HG02938 (cell line): ENCODE measurements around the gene COMMD6.
"Not testable (repeated sequence)": the region's sequence is repeated elsewhere in the genome, so short reads cannot be mapped to it uniquely, and the experiment has no call there.

Source experiments
- ATAC-seq: cut with Tn5 transposase; IDR thresholded peaks from one replicate; pipeline ENCODE4 v1.9.1; 2021; ENCODE audit warnings: mild to moderate bottlenecking, moderate library complexity; ENCODE audit not compliant: unreplicated experiment

Gene COMMD6

DNA sequence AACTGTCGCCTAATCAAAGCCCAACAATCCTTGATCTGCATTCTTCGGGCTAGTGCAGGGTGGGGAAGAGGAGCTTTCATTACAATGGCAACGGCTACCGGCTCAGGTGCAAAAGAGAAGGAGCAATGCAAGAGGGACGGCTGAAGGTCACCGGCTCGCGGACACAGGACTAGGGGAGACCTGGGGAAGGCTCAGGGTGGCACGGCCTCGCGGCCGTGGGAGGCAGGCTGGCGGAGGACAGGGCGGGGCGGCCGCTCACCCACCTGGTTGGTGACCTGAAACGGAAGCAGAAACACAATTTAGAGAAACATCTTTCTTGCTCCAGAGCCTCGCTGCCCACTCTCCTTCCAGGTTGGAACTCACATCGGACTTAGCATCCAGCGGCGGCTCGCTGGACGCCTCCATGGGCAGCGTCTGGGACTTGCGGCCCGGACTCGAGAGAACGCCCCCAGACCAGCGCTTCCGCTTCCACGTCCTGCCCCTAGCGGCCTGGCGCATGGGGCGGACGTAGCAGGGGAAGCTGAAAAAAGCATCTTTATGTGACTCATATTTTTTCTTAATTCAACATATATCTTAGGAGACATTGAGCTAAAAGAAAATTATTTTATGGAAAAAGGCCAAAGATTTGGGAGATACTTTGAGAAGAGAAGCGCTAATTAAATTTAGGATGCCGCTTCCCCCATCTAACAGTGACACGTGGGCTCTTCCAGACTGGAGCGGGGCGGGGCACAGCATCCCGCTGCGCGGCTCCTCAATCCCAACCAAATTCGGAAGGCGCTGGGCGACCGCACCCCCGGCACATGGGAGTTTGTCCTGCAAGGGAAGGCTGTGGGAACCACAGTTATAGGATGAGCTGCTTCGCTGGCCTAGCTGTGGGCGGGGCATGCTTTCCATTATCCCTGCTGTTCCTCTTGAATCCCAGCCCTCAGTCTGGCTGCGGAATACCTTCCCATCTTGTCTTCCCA lies at the start of gene COMMD6:
COMMD6 (minus strand) TSS at position 441 of the 965 bp plus-strand sequence; CDS start at position 405, 36 bp downstream.
- ATAC-seq, result peak; percentile 98

DNA sequence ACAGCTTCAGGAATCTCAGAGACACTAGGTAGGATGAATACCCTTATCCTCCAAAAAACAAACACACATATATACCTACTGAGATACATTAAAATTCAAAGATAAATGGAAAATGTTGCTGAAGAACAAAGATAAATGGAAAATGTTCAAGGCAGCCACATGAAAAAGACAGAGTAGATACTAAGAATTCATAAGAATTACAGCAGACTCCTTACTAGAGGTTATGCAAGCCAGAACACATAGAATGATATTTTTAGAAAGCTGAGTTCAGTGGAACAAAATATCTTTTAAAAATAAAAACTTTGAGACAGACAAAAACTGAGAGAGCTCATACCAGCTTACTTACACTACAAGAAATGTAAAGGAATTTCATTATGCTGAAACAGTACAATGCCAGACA lies 47.5 kb upstream of the COMMD6 start:
- ATAC-seq, result no peak

DNA sequence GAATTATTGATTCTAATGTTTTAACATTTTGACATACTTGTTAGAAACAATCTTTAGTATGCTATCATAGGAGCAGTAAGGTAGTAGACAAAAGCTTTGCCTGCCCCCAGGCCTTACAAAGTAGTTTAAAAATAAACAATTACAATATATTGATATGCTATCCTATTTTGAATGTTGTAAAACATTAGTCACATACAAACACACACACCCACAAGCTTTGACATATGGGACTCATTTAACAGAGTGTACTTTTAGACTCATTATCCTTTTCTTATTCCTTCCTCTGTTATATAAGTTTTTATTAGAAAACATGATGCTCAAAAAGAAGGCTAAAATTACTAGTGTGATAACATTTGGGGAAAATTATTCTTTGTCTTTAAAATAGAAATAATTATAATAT lies 45.5 kb upstream of the COMMD6 start:
- ATAC-seq, result no peak

DNA sequence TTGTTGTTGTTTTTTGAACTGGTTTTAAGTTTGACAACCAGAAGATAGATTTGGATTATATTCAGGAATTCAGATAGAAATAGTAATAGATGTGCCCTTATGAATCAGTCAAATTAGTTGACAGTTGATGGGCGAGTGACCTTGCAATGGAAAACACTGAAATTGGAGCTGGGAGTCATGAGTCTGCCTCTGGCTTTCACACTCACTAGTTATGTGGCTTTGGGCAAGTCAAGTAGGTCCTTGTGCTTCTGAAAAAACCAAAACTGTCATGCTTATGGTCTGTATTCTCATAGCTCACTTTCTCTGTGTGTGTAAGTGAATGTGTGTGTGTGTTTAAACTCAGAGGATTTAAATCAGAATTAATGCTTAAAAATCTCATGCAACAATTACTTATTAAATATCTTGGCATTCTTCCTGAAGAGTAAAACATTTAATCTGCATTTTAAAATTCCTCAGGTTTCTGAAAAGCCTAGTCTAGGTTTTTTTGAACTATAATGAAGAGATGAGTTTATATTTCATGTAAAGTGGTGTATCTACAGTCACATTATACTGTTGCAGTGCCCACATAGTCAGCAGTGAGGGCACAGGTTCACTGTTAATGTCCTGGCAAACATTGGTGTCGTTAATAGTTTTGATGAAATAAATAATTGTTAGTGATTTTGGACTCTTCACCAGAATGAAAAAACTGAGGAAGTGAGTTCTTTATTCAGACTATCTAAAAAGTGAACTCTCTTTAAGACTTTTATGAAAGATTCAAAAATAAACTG lies 44.4 kb upstream of the COMMD6 start:
- ATAC-seq, result no peak

DNA sequence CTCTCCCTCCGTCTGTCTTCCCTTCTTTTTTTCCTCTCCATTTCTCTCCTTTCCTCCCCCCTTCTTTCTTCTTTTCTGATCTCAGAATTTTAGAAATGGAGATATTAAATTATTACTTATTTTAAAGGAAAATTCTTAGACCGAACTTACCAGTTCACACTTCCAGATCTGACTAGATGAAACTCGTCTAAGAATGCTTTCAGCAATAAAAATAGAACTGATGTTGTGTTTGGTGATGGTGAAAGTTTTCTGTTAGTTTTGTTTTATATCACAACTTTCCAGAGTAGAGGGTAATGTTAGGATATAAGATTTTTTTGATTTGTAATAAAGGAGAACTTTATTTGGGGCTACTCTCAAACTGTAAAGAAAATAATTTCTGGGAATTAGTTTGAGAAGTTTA lies 41.9 kb upstream of the COMMD6 start:
- ATAC-seq, result peak; percentile 64

DNA sequence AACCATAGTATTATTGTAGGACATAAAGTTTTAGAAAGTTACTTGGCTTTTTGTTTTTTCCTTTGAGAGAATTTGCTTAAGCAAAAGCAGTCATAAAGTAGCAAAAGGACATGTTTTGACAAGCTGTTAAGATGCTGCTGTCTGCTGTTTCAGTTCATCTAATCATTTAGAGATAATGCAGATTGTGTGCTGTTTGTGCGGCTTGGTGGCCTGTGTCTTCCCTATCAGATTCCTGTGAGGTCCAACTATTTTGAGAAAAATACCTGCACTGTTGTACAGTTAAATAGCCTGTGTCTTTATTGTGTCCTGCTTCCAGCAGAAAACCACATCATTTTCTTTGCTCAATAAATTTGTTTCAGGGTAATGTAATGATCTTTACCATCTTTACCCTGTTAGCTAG lies 31.9 kb upstream of the COMMD6 start:
- no peak for ATAC-seq

DNA sequence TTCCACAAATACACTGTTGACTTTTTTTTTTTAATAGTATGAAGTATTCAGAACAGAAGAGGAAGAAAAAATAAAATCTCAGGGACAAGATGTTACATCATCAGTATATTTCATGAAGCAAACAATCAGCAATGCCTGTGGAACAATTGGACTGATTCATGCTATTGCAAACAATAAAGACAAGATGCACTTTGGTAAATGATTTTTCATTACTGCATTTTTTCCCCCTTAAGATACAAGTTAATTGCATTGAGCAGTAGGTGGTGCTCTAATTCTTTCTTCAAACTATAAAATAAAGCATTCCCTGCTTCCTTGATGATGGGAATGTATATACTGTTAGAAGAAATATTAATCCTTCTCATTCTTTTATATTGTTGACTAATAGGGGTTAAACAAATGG lies 29.0 kb upstream of the COMMD6 start:
- ATAC-seq, result no peak

DNA sequence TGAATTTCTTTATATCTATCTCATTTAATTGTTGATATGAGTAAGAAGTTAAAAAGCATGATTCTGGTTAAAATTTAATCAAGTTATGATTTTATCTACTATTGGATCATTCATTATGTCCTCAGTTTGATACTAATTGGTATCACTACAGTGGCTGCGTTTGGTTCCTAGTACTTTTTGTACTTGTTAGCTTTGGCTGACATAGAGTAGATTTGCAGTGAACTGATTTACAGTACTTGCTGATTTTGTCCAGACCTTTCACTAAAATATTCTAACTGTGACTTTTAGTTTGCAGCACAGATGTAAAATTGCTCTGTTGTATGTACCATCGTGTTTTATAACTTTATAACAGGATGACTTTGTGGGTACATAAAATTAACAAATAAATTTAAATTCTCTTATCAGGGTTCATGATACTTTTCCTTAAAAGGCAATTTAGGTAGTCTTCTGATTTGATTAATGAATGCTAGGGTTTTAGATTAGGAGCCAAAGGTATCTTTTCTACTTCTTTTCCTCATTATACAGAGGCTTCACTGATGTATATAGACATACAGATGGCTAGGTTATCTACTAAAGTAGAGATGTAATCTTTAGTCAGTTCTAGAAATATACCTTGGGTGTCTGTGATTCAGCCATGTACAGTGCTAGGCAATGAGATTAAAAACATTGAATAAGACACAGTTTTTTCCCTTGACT lies 20.7 kb upstream of the COMMD6 start:
- no peak for ATAC-seq

DNA sequence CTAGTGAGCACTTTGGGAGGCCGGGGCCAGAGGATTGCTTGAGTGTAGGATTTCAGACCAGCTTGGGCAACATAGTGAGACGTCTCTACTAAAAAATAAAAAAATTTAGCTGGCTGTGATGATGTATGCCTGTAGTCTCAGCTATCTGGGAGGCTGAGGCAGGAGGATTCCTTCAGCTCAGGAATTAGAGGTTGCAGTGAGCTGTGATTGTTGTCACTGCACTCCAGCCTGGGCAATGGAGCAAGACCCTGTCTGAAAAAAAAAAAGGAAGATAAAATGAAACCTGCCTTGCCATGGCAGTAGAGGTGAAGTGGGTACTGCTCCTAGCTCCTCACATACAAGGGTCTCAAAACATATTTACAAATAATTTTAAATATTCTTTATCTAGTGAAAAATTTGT lies 19.3 kb upstream of the COMMD6 start:
- ATAC-seq, result no peak

DNA sequence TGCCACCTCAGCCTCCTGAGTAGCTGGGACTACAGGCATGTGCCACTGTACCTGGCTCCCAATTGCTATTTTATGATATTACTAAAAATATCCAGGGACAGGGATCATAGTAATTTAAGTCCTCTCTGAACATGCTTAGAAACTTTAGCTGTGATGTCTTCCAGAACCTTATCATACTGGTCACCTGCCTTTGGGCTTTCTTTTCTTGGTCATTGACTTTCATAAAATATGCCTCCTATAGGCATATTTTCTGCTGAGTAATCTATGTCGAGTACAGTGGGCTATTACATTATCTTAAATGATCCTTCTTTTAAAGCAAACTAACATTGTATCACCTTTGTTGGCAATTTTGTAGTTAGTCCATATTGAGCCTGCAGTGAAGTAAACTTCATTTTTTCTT lies 18.2 kb upstream of the COMMD6 start:
- ATAC-seq, result no peak

DNA sequence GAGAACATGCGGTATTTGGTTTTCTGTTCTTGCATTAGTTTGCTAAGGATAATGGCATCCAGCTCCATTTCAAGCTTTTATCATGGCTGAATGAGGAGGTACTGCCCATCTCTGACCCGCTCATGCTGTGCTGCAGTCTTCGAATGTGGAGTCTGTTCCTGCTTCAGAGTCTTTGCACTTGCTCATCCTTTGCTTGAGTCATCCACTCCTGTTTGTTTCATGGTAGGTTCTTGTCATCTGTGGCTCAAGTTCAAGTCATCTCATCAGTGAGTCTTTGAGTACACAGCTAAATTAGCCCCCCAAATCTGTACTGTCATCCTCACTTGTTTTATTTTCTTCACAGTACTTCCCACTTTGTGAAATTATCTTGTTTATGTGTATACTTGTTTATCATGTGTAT lies 17.3 kb upstream of the COMMD6 start:
- no peak for ATAC-seq

DNA sequence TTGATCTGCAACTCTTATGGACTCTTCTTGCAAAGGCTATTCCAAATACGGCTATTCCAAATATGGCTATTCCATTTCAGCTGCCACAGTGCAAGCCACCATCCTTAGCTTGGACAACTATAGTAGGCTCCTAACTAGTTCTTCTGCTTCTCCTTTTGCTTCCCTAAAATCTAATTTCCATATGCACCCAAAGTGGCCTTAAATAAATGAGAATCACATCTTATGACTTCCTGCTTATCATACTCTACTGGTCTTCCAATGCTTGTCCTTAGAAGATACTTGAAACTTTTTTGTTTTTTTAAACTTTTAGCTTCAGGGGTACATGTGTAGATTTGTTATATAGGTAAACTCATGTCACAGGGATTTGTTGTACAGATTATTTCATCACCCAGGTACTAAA lies 16.8 kb upstream of the COMMD6 start:
- no peak for ATAC-seq

DNA sequence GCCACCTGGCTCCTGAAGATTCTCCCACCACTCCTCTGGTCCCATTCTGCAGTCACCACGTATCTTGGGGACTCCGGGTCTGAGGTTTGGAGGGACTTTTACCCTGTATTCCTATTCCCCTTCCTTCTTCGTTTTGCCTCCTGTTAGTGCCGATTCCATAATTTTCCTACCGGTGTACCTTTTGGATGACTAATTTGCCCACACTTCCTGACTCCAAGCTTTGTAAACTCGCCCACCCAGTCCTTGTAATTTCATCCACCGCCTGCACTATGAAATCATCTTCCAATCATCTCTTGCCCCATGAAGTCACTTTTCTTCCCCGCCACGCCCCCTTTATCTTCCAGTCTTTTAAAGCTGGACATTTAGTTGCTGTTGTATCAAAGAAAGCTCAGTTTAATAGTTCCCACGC lies 12.5 kb upstream of the COMMD6 start:
- peak; percentile 4 for ATAC-seq

DNA sequence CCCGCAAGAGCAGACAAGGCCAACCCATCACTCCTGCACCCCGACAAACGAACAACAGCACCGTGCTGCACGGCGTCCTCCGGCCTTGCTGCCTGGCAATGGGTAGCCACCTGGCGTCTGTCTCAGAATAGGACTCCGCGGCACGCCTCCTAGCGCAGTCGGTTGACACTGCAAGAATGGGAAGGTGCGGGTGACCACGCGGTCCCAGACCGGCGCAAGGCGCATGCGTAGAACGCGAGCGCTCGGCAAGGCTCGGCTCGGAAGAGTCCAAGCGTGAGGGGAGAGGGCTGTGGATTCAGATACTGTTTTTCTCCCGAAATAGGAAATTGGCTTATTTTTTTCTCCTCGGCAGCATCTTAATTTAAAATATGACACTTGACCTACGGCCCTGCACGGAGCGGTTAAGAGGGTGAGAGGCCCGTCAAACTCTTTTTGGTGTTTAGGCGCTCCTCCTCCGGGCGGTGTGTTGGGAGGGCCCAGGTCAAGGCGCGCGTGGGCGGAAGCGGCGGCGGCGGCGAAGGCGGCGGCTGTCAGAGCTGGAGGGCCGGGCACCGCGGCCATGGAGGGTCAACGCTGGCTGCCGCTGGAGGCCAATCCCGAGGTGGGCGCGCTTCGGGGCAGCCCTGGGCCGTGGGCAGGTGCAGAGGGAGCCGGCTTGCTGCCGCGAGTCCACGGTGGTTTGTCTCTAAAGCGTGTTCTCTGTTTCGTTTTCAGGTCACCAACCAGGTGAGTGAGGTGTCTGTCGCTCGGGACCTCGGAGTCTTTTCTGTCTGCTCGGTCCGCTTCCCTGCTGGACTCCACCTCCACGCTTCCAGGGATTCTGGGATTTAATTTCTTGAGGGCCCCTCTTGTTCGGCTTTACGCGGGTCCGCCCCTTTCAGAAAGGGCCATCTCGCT lies 11.9 kb upstream of the COMMD6 start, which contains the start of gene UCHL3:
UCHL3 (plus strand) TSS at position 530 of the 897 bp plus-strand sequence; CDS start at position 560, 30 bp downstream.
- peak; percentile 97 for ATAC-seq

DNA sequence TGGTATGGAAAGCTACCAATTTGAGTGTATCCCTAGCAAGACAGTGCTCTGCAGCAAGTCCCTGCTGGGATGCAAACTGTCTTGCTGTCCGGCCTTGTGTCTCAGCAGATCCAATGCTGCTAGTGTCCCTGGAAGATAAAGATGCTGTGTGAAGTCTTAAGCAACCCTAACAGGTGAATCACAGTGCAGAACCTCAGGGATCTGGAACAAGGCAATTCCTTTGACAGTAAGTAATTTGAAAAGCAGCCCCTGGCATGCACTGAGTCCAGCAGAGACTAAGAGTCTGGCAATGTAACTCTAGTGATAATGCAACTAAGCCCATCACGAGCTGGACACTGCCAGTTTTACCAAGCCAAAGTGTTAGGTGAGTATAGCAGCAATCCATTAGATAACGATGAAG lies 10.3 kb upstream of the COMMD6 start:
- no peak for ATAC-seq

DNA sequence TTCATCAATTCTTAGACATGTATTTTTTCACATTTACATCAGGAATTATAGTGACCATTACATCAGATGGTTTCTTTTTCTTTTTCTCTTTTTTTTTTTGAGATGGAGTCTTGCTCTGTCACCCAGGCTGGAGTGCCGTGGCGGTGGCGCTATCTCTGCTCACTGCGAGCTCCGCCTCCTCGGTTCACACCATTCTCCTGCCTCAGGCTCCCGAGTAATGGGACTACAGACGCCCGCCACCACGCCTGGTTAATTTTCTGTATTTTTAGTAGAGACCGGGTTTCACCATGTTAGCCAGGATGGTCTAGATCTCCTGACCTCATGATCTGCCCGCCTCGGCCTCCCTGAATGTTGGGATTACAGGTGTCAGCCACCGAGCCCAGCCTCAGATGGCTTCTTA lies 7.7 kb upstream of the COMMD6 start:
- ATAC-seq, result not testable (repeated sequence)

DNA sequence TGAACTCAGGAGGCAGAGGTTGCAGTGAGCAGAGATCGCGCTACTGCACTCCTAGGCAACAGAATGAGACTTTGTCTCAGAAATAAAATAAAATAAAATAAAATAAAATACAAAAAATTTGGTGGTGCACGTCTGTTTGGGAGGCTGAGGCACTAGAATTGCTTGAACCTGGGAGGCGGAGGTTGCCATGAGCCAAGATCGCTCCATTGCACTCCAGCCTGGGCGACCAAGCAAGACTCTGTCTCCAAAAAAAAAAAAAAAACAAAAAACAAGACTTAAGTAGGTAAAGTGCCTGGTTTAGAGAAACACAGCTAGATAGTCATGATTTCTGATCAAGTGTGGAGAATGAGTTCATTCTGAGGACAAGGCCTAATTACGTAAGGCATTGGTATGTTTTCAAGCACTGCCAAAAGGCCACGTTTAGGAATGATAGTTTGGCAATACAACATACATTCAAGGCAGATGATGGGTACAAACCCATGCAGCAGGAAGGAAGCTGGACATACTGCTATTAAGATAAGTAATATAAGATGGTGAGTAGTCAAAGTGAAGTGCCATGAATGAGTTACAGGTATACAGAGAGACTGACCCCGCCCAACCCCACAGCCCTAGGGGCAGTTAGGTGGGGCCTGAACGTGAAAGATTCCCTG lies 7.2 kb upstream of the COMMD6 start:
- ATAC-seq, result no peak

DNA sequence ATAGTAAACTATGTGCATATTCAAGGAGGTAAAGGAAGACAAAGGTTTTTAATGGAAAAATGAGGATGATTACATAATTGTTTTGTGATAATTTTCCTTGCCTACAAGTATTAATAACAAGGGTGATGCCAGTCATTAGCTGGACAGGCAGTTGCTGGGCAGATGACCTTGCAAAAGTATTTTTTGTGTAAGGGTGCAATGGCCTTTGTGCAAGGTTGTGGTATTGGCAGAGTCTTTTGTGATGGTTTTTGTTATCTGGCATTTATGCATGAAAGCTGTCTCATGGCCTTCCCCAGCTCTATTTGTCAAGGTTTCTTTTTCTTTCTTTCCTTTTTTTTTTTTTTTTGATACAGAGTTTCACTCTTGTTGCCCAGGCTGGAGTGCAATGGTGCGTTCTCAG lies 4.3 kb upstream of the COMMD6 start:
- no peak for ATAC-seq

DNA sequence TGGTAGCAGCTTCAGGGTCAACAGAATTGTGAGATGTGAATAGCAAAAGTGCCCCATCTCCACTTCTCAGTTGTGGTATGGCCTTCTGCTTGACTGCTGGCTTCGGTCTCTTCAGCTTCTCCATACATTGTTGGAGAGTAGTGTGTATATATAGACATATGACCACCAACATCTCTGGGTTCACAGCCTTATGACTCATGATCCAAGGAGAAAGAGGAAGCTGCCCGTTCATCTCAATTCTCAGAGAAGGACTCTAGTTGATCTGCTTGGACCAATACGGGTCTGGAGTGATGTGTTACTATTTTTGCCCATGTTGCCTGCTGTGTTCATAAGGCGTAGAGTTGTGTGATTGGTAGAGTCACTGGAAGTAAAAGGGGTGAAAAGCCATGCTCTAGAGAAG lies 3.6 kb upstream of the COMMD6 start:
- no peak for ATAC-seq

DNA sequence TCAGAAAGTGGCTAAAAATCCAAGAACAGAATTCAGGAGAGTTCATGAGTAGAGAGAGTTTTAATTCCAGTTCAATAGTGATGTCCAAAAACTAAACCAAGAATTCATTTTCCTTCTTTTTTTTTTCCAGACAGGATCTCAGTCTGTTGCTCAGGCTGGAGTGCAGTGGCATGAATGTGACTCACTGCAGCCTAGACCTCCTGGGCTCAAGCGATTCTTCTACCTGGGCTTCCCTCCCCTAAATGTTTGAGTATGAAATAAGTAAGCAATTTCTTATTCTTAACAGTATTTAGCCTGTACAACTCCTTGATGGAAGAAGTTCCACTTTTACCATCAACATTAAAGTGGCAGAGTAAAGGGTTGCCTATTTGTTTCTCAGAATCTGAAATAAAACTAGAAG lies 3.8 kb downstream of the COMMD6 start:
- no peak for ATAC-seq
